NB4 (cell line): Measurements from ENCODE around the gene PRDM15.

Experiments used
- DNase-seq: peaks from one replicate; pipeline ENCODE4 v3.0.0; 2010; ENCODE audit warnings: low read depth
- H3K4me3 ChIP-seq: one replicate; pipeline ENCODE4 v1.5.1; 2011; ENCODE audit warnings: mild to moderate bottlenecking, low read depth, low read length, moderate library complexity
- MYC ChIP-seq: IDR thresholded peaks from 2 replicates; pipeline ENCODE4 v1.6.1; 2011; ENCODE audit warnings: low read depth, low read length
- POLR2A ChIP-seq: IDR thresholded peaks from 2 replicates; pipeline ENCODE4 v1.6.1; 2011; ENCODE audit warnings: mild to moderate bottlenecking; ENCODE audit not compliant: insufficient read length; ENCODE audit errors: extremely low read depth
- TF ChIP-seq, protein P1 (sequence below): IDR thresholded peaks from one replicate; pipeline ENCODE4 v1.5.1; 2012; ENCODE audit warnings: low read depth, low read length
- TF ChIP-seq, protein P2 (sequence below): IDR thresholded peaks from 2 replicates; pipeline ENCODE4 v1.6.1; 2011; ENCODE audit warnings: low read depth, low read length

Gene PRDM15

DNA sequence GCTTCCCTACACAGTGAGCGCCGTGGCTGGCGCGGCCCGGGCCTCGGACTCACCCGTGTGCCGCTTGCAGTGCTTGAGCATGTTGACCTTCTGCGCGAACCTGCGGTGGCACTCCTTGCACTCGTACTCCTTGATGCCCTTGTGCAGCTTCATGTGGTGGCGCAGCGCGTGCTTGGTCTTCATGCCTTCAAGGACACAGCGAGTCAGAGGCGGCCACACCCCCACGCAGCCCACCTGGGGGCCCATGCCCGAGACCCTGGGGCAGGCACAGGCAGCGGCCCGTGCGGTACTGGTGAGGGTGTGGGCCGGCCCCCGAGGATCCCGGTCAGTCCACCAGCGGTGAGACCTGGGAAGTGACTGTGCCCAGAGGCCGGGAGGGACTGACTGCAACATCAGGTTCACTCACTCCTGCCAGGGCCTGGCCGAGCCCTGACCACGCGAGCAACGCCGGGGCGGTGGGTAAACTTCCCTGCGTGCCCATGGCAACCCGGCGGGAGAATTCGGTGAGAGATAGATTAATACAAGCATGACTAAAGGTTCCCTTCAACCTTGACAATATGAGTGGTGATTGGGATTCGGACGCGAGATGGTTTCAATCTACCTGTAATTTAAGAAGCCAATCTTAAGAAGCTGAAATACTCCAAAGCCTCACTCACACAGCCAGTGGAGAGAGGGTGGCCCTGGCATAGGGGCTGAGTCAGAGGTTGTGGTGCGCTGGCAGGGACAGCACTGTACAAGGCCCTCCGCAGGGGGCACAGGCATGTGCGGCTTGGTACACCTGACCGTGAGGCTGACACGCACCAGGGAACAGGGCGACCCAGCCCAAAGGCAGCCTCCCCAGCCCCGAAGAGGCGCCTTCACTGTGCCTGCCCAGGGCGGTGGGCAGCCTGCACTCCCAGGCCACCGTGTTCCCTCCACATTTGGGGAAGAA, 63.2 kb downstream of the PRDM15 start:
- no peak for DNase-seq
- TF ChIP-seq, protein P1, sequence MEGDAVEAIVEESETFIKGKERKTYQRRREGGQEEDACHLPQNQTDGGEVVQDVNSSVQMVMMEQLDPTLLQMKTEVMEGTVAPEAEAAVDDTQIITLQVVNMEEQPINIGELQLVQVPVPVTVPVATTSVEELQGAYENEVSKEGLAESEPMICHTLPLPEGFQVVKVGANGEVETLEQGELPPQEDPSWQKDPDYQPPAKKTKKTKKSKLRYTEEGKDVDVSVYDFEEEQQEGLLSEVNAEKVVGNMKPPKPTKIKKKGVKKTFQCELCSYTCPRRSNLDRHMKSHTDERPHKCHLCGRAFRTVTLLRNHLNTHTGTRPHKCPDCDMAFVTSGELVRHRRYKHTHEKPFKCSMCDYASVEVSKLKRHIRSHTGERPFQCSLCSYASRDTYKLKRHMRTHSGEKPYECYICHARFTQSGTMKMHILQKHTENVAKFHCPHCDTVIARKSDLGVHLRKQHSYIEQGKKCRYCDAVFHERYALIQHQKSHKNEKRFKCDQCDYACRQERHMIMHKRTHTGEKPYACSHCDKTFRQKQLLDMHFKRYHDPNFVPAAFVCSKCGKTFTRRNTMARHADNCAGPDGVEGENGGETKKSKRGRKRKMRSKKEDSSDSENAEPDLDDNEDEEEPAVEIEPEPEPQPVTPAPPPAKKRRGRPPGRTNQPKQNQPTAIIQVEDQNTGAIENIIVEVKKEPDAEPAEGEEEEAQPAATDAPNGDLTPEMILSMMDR: no peak
- no peak overlapping the region for H3K4me3 ChIP-seq

DNA sequence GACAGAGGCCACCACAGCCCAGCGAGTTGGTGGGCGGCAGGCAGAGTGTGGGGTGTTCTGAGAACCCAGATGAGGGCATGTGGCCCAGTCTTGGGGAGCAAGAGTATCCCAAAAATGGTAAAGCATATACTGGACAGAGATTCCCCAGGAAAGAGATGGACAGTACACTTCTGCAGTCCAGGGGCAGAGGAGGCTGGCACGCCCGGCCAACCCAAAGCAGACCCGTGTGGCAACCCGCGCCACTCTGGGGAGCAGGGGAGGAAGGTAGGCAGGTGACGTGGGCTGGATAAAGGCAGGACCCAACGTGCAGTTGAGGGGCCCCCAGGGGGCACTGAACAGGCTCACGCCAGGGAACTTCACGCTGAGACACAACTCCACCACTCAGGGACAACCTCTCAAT, 65.9 kb downstream of the PRDM15 start:
- no peak for TF ChIP-seq POLR2A
- TF ChIP-seq, protein P1: no peak
- TF ChIP-seq MYC: no peak
- TF ChIP-seq, protein P2, sequence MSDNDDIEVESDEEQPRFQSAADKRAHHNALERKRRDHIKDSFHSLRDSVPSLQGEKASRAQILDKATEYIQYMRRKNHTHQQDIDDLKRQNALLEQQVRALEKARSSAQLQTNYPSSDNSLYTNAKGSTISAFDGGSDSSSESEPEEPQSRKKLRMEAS: no peak
- H3K4me3 ChIP-seq: no peak overlapping the region
- DNase-seq: no peak

DNA sequence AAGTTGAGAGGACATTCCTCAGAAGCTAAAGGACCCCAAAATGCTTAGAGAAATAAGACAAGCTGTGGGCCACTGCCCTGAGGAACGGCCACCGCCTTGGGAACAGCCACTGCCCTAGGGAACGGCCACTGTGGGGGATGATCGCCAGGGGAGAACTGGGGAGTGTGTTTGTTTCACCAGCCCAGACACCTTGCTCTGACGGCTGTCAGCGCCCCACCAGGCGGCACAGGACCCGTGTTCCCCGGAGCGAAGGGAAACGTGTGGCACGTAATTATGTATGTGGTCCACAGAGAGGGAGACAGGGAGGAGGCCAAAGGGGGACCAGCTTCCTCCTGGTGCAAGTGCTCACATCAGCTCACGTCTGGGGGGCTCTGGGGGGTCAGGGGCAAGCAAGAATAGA, 66.5 kb downstream of the PRDM15 start:
- DNase-seq: no peak
- H3K4me3 ChIP-seq: no peak overlapping the region
- TF ChIP-seq, protein P2: no peak
- TF ChIP-seq MYC: no peak
- TF ChIP-seq, protein P1: no peak
- TF ChIP-seq POLR2A: no peak

DNA sequence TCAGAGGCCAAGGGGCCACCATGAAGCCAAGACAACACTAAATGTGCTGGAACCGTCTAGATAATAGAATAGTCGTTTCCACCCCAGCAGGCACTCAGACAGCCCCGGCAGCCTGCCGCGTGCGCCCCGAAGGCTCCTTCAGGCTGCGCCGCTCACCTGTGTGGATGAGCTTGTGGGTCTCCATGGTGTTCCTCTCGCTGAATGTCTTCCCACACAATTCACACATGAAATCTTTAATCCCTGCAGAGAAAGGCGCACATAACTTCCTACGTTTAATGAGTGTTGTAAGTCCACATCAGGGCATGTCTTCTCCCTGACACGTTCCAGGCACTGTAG, 68.6 kb downstream of the PRDM15 start:
- no peak overlapping the region for H3K4me3 ChIP-seq

GRCh38 chr21:41809891-41810596, 69.1 kb downstream of the PRDM15 start:
- DNase-seq: no peak

More for the DNA sequence above, 68.6 kb downstream of the PRDM15 start:
- DNase-seq: no peak
- TF ChIP-seq, protein P1: no peak
- TF ChIP-seq POLR2A: no peak
- TF ChIP-seq MYC: no peak
- TF ChIP-seq, protein P2: no peak

More at GRCh38 chr21:41809891-41810596, 69.1 kb downstream of the PRDM15 start:
- H3K4me3 ChIP-seq: no peak overlapping the region
- TF ChIP-seq, protein P1: no peak
- TF ChIP-seq POLR2A (no peak), MYC (no peak)
- TF ChIP-seq, protein P2: no peak
